ENCODE data around the gene TGM2.

TGM2 gene

DNA sequence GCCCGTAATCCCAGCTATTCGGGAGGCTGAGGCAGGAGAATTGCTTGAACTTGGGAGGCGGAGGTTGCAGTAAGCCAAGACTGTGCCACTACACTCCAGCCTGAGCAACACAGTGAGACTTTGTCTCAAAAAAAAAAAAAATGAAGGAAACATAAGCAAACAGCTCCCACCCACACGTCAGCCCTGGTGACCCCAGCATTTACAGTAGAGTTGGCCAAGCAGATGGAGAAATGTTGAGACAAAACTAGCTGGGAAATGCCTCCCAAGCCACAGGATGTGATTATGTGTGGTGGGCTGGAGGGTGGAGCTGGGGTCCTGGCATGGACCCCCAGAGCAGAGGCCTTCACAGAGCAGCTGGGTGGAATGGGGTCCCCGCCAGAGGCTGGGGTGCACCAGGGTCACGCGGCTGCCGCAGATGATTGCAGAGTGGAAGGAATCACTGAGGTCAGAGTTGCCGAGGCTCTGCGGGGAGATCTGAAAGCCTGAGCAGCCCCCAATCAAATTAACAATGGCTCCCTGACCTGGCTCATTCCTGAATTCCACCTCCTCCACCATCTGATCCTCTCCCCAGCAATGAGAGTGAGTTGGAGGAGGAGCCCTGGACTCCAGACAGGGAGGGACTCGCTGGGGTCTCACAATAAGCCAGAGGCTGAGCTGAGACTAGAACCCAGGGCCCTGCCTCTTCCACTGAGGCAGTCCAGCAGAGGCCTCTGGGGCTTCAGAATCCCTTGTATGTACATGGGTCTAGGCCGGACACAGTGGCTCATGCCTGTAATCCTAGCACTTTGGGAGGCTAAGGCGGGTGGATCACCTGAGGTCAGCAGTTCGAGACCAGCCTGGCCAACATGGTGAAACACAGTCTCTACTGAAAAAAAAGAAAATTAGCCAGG is 34.7 kb upstream of the TGM2 start:
- DNase-seq (ENCODE audit: low spot score), result no peak

DNA sequence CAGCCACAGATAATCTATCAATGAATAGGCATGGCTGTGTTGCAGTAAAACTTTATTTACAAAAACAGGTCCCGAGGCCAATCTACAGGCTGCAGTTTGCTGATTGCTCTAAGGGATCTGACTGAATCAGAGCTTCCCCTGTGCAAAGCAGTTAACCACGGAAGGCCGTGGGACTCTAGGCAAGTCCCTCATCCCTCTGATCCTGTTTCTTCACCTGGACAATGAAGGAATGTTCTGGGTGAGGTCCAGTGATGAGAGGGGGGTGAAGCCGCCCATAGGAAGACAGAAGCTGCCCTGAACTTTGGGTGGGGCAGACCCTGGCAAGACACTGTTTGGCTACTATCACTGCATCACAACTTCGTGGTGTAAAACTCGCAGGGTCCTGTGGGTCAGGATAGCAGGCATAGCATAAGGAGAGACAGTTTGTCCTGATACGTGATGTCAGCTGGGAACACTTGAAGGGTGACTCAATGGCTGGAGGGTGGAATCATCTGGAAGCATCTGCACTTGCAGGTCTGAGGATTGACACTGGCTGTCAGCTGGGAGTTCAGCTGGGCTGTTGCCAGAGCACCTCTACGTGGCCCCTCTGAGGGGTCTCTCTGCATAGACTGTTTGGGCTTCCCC is 33.3 kb upstream of the TGM2 start:
- DNase-seq (ENCODE audit: low spot score), result no peak

DNA sequence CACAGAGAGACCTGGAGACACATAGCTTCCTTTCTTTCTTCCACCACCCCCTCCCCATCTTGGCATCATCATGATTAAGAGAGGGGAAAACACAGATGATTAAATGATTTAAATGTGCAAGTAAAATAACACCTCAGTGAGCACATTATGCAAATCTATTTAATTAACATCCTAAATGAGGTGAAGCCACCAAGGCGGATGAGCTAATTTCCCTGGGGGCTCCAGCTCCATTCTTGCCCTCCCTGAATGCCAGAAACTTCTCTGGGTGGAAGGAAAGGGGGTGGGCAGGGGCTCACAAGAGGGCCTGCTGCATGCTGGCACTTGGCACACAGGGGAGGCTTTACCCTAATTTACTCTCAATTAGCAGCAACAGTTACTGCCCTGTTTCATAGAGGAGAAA is 32.5 kb upstream of the TGM2 start:
- DNase-seq (ENCODE audit: low spot score), result no peak

DNA sequence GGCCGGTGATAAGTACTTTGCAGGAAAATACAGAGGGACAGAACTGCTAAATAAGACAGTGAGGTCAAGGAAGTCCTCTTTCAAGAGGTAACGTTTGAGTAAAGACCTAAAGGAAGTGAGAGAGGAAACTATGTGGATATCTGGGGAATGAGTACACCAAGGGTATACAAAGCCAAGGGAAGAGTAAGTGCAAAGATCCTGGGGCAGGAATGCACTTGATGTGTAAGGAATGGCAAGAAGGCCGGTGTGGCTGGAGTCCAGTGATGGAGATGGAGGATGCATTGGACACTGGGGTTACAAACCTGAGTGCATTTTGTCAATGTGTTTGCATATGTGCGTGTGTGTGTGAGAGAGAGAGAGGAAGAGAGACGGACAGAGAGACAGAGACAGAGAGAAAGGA is 32.1 kb upstream of the TGM2 start:
- DNase-seq (ENCODE audit: low spot score), result no peak

DNA sequence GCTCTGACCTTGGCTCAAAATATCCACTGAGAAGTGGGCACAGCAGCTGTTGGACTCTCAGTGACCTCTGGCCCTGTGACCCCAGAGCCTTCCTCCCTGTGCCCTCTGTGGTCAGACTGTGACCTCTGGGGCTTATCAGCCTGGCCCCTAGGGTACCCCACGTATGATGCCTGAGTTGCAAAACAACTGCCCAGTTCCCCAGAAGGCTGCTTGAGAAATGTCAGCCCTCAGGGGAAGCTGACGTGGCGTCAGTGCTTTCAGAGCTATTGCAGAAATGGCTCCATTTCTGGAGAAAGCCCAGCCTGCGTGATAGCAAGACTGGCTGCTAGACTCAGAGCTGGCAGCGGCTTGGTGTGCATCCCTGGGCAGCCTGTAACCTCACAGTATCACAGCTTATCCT is 31.5 kb upstream of the TGM2 start:
- DNase-seq (ENCODE audit: low spot score), result no peak

DNA sequence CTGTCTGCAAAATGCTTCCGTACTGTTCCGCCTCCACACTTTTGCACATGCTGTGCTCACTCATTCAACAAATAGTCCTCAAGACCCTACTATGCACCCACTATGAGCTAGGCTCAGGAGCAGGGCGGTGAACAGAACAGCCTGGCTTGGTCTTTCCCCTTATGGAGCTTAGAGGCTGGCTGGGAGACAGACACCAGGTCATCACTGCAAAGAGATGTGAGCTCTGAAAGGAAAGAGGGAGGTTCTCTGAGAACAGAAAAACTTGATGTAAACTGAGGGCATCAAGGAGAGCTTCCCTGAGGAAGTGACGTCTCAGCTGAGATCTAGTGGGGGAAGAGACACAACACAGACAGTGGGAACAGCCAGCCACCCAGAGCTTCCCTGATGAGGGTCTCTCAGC is 31.0 kb upstream of the TGM2 start:
- DNase-seq (ENCODE audit: low spot score), result no peak

DNA sequence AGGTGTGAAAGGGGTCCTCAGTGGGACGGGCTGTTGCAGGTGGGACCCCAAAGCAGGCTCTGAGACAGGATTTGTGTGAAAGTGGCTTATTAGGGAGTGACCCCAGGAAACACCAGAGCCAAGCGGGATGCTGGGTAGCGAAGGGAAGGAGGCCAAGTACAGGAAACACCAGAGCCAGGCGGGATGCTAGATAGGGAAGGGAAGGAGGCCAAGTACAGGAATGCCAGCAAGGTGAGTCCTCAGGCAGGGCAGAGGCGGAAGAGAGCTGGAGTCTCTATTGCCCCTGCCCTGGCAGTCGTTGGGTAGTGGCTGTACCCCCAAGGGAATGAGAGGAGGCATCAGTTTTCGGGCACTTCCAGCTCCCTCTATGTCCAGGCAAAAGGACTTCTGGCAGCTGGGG is 30.5 kb upstream of the TGM2 start:
- no peak for DNase-seq (ENCODE audit: low spot score)

DNA sequence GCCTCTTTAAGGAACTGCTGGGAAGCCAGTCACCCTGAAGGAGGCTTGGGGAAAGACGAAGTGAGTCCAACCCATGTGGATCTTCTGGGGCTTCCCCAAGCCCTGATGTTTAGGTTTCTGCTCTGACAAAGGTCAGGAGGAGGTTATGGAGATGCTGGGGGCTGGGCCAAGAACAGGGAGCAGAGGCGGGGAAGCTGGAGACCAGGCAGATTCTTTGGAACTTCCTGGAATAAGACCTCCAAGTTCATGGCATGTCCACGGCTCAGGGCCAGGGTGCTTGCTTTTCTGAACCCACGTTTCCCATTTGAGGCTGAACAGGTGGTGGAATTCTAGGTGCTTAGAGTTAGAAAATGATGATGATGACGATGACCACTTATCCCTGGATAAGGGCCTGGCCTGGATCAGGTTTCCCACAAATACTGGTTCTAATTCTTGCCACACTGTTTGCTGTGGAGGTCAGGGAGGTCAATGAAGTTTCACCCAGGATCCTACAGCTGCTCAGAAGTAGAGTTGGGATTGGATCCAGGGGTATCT is 30.0 kb upstream of the TGM2 start:
- no peak for DNase-seq (ENCODE audit: low spot score)

DNA sequence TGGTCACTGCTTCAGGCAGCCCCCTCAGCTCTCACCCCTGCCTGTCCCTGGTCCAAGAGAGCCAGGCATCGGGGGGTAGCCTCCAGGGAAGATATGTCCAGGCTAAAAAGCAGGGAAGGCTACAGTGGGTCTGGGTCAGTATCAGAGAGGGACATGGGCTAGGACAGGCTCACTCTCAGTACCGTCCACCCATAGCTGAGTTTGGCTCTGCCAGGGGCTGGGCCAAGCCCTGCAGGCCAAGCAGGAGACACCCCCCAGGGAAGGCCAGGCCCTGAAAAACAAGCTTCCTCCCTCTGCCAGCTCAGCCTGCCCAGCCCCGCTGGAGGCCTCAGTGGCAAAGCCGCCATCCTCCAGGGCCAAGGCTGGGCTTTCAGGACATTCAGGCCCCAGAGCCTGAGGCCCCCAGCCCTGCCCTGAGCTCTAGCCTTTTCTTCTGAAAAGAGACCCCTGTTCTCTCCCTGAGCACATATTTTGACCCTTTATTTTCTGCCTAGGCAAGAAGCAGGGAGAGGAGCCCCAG is 28.6 kb upstream of the TGM2 start:
- no peak for DNase-seq (ENCODE audit: low spot score)

DNA sequence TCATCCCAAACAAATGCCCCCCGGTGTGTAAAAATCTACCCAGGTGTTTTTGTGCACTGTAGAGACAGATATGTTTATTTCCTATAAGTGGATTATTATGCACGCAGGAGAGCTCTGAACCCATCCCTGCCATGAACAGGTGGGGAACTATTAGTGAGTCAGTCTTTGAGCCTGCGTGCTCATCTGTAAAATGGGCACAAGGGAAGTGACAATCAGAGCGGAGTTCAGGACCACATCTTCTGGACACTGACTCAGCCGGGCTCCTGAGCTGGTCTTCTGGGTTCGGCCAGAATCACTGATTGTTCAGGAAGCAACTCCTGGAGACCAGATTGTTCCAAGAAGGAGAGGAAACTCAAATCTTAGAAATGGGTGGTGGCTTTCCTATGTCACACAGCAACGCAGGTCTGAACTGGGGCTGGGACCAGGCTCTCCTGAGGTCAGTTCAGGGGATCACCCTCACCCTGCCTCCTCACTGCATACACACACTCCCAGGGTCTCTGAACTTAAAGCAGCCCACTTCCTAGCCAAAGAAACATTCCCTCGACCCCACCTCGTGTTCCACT is 27.3 kb upstream of the TGM2 start:
- no peak for DNase-seq (ENCODE audit: low spot score)

DNA sequence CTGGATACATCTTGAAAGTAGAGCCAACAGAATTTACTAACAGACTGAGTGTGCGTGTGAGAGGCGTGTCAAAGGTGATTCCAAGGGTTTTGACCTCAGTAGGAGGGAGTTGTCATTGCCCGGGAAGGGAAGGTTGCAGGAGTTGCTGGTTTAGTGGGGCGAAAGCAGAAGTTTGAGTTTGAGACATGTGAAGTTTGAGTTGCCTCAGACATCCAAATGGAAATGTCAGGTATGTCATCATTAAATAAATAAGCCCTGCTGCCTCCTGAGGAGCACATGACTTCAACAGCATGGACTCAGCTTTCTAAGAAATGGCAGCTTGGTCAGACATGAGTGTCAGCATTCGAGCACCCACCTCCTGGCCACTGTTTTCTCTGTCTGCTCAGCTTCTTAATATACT is 26.6 kb upstream of the TGM2 start:
- no peak for DNase-seq (ENCODE audit: low spot score)

DNA sequence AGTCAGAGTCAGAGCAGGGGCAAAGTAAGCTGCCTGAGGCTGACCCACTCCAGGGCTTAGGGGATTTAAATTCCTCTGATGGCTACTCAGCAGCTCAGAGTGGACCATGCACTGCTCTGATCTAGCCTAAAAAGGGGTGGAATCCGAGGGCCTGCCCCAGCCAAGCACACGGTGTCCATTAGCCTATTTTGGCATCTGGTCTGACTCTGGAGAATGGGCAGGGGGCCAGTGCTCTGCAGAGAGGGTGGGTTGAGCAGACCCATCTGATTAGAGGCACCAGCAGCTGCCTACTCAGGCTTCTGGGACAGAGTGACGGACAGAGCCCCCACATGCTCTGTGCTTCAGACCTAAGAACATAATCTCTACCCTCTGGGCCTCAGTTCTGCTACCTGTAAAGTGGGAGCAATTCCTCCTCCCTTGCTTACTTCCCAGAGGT is 25.9 kb upstream of the TGM2 start:
- no peak for DNase-seq (ENCODE audit: low spot score)

DNA sequence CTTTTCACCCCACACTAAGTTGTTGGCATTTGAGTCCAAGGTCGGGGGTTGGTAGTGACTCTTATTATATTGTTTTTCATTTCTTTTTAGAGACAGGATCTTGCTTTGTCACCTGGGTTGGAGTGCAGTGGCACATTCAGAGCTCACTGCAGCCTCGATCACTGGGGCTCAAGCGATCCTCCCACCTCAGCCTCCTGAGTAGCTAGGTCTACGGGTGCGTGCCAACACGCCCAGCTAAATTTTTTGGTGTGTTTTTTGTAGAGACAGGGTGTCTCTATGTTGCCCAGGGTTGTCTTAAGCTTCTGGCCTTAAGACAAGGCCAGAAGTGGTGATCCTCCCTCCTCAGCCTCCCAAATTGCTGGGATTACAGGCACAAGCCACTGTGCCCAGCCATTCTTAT is 25.1 kb upstream of the TGM2 start:
- DNase-seq (ENCODE audit: low spot score), result no peak

DNA sequence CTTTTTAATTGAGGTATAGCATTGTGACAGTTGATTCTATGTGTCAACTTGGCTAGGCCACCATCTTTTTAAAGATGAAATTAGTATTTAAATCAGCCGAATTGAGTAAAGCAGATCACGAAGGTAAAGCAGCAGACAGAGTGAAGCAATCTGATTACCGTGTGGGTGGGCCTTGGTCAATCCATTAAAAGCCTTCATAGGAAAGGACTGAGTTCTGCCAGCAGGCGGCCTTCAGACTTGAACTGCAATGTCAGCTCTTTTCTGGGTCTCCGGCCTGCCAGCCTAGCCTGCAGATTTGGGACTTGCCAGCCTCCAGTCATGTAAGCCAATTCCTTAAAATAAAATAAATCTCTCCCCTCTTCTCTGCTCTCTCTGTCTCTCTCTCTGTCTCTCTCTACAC is 22.4 kb upstream of the TGM2 start:
- no peak for DNase-seq (ENCODE audit: low spot score)

DNA sequence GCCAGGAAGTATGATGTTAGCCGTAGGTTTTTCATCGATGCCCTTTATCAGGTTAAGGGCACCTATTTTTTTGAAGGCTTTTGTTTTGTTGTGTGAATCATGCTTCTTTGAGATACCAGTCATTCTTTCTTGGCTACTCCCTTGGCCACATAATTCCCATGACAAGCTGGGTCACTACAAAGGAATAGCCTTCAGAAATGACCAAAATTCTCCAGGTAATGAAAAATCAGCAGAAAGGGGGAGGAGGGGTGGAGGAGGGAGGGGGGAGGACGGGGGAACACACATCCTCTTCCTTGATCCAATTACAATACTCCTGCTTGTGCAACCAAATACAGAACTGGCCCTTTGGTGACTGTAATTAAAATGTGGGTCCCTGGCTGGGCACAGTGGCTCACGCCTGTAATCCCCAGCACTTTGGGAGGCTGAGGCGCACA is 21.7 kb upstream of the TGM2 start:
- DNase-seq (ENCODE audit: low spot score), result no peak

DNA sequence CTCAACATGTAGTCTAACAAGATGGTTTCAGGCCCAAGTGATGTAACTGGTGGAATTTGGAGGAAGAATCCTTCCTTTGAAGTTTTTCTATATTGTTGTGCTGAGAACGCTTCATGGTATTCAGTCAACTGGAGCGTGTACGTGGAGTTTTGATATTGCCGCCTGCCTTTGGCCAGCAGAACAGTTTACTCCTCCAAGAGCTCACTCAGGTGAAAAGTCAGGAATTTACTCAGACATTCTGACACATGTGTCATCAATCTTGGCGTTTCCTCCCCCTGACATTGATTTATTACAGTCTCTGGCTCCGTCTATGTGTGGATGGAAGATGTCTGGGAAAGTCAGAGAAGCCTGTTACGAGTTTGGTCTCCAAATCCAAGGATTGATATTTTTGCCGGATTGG is 19.0 kb upstream of the TGM2 start:
- no peak for DNase-seq (ENCODE audit: low spot score)

DNA sequence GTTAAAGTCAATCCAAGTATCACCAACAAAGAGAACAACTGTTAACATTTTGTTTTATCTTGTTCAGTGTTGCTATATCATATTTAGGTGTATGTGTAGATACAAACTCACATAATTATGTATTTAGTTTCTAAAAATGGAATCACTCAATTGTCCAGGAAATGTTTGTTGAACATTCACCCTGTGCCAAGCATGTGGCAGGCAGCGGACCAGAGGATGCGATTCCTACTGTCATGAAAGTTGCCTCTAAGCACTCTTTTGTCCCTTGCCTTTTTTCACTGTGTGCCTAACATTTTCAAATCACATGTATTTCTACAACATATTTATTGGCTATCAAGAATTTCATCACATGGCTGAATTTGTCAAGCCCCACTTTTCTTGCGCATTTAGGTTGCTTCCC is 16.9 kb upstream of the TGM2 start:
- DNase-seq (ENCODE audit: low spot score), result no peak

DNA sequence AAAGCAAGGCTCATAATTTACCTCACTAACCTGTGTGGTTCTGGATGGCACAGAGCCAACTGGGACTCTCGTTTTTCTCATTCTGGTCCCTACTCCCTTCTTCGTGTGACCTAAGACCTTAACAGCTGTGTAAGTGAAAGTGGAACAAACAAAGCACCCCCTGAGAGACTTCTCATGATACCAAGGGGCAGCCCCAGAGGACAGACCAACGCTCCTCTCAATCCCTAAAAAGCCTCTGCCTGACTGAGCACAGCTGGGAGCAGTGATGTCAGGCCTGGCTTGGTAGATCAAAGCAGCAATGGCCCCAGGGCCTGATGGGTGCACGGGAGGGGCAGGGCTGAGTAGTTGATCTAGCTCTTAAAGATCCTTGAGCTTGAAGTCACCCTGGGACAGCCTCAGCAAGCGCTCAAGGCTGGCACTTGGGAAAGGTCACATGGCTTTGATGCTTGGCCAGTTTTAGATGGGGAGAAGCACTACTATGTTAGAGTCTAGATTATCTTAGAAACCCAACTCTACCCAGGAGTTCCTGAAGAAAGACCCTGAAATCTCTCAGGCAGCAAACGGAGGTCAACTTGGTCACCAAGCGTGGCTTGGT is 16.2 kb upstream of the TGM2 start:
- DNase-seq (ENCODE audit: low spot score), result no peak

DNA sequence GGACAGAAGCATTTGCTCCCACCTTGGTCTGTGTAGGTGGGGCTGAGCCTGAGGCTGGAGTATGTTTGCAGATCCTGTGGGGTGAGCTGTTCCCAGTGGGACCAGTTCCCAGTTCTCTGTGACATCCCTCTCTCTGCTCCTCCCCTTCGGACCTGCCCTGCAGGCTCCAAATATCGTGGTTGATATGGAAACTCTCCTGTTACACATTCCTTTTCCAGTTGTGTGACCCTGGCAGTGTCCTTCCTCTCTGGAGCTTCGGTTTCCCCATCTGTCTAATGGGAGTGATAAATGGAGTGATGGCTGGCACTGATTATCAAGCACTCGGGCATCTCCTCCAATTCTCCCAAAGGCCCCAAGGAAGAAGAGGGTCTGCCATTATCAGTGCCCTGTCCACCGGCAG is 15.7 kb upstream of the TGM2 start:
- DNase-seq (ENCODE audit: low spot score), result no peak

DNA sequence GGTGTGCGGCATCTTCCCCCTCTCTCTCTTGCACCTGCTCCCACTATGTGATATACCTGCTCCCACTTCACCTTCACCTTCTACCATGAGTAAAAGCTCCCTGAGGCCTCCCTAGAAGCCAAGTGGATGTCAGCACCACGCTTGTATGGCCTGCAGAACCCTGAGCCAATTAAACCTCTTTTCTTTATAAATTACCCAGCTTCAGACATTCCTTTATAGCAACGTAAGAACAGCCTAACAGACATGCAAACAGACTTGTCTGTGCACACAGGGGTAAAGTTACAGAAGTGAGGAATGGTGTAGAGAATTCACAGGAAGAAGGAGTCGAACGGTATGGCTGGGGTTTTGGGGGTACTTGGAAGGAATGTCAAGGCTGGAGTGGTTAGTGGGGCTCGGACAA is 14.8 kb upstream of the TGM2 start:
- no peak for DNase-seq (ENCODE audit: low spot score)

DNA sequence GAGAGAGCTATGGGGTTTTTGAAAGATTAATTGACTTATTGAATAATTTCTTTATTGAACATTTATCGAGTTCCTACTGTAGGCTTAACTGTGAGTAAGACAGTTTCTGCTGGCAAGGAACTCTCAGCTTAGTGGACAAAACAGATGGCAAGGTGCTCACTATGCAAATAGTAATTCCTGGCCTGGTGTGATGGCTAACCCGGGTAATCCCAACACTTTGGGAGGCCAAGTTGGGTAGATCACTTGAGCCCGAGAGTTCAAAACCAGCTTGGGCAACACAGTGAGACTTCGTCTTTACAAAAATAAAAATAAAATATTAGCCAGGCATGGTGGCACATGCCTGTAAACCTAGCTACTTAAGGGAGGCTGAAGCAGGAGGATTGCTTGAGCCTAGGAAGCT is 13.5 kb upstream of the TGM2 start:
- DNase-seq (ENCODE audit: low spot score), result no peak

DNA sequence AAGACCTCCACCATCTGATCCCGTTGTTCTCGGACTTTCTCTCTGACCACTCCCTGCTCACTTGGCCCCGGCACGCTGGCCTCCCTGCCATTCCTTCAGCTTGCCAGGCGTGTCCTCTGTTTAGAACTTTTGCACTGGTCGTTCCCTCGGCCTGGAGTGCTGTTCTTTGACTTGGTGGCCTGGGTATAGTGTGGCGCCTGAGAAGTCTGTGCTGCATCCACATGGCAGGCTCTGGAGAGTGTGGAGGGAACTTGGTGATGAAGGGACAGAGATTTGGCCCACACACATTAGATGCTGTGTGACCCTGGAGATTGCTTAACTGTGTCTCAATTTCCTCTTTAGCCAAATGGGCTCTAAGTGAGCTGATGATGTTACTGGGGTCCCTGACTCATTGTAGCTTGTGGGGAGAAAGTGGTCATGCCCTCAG is 13.0 kb upstream of the TGM2 start:
- DNase-seq (ENCODE audit: low spot score), result no peak

DNA sequence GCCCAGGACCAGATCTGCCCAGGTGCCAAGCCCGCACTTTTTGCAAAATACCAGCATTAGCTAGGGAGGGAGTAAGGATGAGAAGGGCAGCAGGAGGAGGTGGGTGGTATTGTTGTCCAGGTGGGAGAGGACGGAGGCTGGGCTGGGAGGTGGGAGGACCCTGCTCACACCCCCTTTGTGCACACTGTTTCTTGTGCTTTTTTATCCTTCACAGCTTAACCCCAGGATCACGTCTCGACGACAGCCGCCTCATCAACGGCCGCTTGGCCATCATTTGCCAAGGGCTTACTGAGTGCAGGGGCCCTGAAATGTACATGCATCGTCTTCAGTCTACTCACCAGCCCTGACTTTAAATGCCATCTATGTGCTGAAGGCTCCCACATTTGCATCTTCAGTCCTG is 12.1 kb upstream of the TGM2 start:
- no peak for DNase-seq (ENCODE audit: low spot score)
